Measurements from ENCODE around the gene IGLL5. TPM values are rescaled to one million over a fixed set of nuclear protein-coding genes. Genes with fewer than 3 reads are reported as not detected.

Gene IGLL5
- not detected in 2 replicates for polyA plus RNA-seq (2012; rRNA removed)
- not detected in 2 replicates for polyA plus RNA-seq (2012; cell fraction: cytosol; rRNA removed)
- not detected in 2 replicates for polyA plus RNA-seq (2012; cell fraction: nucleus; rRNA removed)

GRCh38 chr22:22887621-22888503 lies at the start of gene IGLL5:
TSS of gene IGLL5 (plus strand) at chr22:22887816. CDS start at chr22:22888054, 238 bp downstream.
- Histone ChIP-seq H3K4me3 (ENCODE audit: low read depth in 2 of 2, low read length in 1 of 2) (no peak within 1 kb of the TSS), H3K4me2 (no peak within 1 kb of the TSS), H3K36me3 (replicated peaks in 1 of 2; ENCODE audit: control insufficient read depth in 1 of 2, insufficient read depth in 2 of 2, low read length in 1 of 2) (no peaks in the 10 kb centered on the region), H3K79me2 (ENCODE audit: insufficient read depth) (no peaks in the 10 kb centered on the region), H3K9me3 (no peaks in the 10 kb centered on the region), H3K27ac (ENCODE audit: low read depth in 2 of 2, low read length in 1 of 2) (no peak within 1 kb of the TSS), H3K4me1 (ENCODE audit: control insufficient read depth in 1 of 2, insufficient read depth in 2 of 2, low read depth in 1 of 2, low read length in 1 of 2) (no peaks in the 10 kb centered on the region), H3K9me2 (no peaks in the 10 kb centered on the region), H4K20me1 (ENCODE audit: insufficient read depth) (no peaks in the 10 kb centered on the region), H3K9ac (no peak within 1 kb of the TSS), H3F3A (replicated peaks; ENCODE audit: insufficient read depth) (no peaks in the 10 kb centered on the region), H3K27me3 (ENCODE audit: insufficient read depth) (peaks cover 10% of the 10 kb centered on the region), H2AFZ (ENCODE audit: low read depth) (no peak within 1 kb of the TSS)
- POLR2A ChIA-PET = interaction anchor here (0.6 kb wide), 1 partner anchor 17 kb away, joined by 3 read pairs; no protein-coding TSS in a partner anchor
- DNase-seq = no peak
- no peak for TF ChIP-seq YY1 (IDR thresholded peaks at IDR 0.05; ENCODE audit: low read depth)
- TF ChIP-seq SIN3A (IDR thresholded peaks at IDR 0.05; ENCODE audit: borderline replicate concordance, low read depth, low read length) = no peak
- no peak for TF ChIP-seq SMC3 (IDR thresholded peaks at IDR 0.05; ENCODE audit: low read depth, low read length)
- TF ChIP-seq GABPA (IDR thresholded peaks at IDR 0.05; ENCODE audit: low read depth) = no peak
- TF ChIP-seq FOSL2 (IDR thresholded peaks at IDR 0.05; ENCODE audit: borderline replicate concordance, low read depth) = no peak
- no peak for TF ChIP-seq ELF1 (IDR thresholded peaks at IDR 0.05)
- no peak for TF ChIP-seq POLR2AphosphoS5 (IDR thresholded peaks at IDR 0.05; ENCODE audit: low read depth, low read length)
- no peak for TF ChIP-seq MXI1 (IDR thresholded peaks at IDR 0.05; ENCODE audit: low read depth, low read length)
- TF ChIP-seq, protein P1, sequence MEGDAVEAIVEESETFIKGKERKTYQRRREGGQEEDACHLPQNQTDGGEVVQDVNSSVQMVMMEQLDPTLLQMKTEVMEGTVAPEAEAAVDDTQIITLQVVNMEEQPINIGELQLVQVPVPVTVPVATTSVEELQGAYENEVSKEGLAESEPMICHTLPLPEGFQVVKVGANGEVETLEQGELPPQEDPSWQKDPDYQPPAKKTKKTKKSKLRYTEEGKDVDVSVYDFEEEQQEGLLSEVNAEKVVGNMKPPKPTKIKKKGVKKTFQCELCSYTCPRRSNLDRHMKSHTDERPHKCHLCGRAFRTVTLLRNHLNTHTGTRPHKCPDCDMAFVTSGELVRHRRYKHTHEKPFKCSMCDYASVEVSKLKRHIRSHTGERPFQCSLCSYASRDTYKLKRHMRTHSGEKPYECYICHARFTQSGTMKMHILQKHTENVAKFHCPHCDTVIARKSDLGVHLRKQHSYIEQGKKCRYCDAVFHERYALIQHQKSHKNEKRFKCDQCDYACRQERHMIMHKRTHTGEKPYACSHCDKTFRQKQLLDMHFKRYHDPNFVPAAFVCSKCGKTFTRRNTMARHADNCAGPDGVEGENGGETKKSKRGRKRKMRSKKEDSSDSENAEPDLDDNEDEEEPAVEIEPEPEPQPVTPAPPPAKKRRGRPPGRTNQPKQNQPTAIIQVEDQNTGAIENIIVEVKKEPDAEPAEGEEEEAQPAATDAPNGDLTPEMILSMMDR (IDR thresholded peaks at IDR 0.05) = no peak
- TF ChIP-seq IRF3 (IDR thresholded peaks at IDR 0.05; ENCODE audit: low read depth, low read length) = no peak
- TF ChIP-seq, protein P2, sequence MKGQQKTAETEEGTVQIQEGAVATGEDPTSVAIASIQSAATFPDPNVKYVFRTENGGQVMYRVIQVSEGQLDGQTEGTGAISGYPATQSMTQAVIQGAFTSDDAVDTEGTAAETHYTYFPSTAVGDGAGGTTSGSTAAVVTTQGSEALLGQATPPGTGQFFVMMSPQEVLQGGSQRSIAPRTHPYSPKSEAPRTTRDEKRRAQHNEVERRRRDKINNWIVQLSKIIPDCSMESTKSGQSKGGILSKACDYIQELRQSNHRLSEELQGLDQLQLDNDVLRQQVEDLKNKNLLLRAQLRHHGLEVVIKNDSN (IDR thresholded peaks at IDR 0.05; ENCODE audit: borderline replicate concordance, low read depth) = no peak
- TF ChIP-seq TEAD4 (IDR thresholded peaks at IDR 0.05; ENCODE audit: borderline replicate concordance, insufficient read depth) = no peak
- TF ChIP-seq EZH2phosphoT487 (IDR thresholded peaks at IDR 0.05; ENCODE audit: borderline replicate concordance, low read depth) = no peak
- TF ChIP-seq RCOR1 (IDR thresholded peaks at IDR 0.05; ENCODE audit: low read length) = no peak
- no peak for TF ChIP-seq TAF1 (IDR thresholded peaks at IDR 0.05; ENCODE audit: borderline replicate concordance, low read depth, low read length)
- TF ChIP-seq NFIC (IDR thresholded peaks at IDR 0.05; ENCODE audit: borderline replicate concordance) = no peak
- no peak for TF ChIP-seq FOXJ3 (CRISPR knock-in tag; IDR thresholded peaks at IDR 0.05)
- TF ChIP-seq TCF12 (IDR thresholded peaks at IDR 0.05) = no peak
- no peak for TF ChIP-seq RXRA (IDR thresholded peaks at IDR 0.05; ENCODE audit: borderline replicate concordance, low read depth)
- TF ChIP-seq CHD2 (IDR thresholded peaks at IDR 0.05; ENCODE audit: low read length, partially characterized antibody) = no peak
- 63% methylated on average over 2 of the region's 15 CpGs for WGBS (ENCODE audit: low lambda C conversion rate)
- CTCF ChIA-PET = interaction anchor here (1.2 to 10.5 kb wide), 5 partner anchors 10 to 134 kb away, joined by 3 to 344 read pairs (median 5); no protein-coding TSS in a partner anchor

All from SK-N-SH (cell line).